ENCODE data around the gene ELOVL5.

DNA sequence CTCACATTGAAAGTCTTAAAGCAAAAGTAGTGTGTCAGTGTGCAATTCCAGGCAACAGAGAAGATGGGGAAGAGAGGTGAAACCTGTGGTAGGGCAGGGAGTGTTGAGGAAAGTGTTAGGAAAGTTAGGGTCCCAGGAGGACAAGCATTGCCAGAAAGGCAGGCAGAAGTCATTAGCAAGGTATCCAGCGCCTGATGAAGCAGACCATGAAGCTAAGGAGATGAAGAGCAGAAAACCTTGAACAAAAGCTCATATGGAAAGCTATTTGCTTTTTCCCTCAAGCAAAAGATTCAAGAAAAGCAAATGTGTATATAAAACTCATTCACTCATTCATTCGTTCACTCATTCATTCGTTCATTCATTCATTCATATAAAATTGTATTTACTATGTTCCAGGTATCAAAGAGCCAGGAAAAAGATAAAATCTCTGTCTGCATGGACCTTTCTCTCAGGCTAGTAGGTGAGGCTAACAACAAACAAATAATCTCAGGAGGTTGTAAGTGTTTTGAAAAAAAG is 96.5 kb downstream of the ELOVL5 start:
- TF ChIP-seq RFX5 (IDR thresholded peaks at IDR 0.05; ENCODE audit: low read length) (no peak), POLR2AphosphoS5 (IDR thresholded peaks at IDR 0.05; ENCODE audit: low read depth, low read length) (no peak), EP300 (IDR thresholded peaks at IDR 0.05; ENCODE audit: borderline replicate concordance in 1 of 2, low read depth in 1 of 2, low read length in 1 of 2) (no peak), TEAD4 (IDR thresholded peaks at IDR 0.05; ENCODE audit: borderline replicate concordance, insufficient read depth) (no peak), RAD21 (IDR thresholded peaks at IDR 0.05; ENCODE audit: low read length) (no peak), TCF12 (IDR thresholded peaks at IDR 0.05) (no peak), TAF1 (IDR thresholded peaks at IDR 0.05; ENCODE audit: borderline replicate concordance, low read depth, low read length) (no peak)
- TF ChIP-seq, protein P1, sequence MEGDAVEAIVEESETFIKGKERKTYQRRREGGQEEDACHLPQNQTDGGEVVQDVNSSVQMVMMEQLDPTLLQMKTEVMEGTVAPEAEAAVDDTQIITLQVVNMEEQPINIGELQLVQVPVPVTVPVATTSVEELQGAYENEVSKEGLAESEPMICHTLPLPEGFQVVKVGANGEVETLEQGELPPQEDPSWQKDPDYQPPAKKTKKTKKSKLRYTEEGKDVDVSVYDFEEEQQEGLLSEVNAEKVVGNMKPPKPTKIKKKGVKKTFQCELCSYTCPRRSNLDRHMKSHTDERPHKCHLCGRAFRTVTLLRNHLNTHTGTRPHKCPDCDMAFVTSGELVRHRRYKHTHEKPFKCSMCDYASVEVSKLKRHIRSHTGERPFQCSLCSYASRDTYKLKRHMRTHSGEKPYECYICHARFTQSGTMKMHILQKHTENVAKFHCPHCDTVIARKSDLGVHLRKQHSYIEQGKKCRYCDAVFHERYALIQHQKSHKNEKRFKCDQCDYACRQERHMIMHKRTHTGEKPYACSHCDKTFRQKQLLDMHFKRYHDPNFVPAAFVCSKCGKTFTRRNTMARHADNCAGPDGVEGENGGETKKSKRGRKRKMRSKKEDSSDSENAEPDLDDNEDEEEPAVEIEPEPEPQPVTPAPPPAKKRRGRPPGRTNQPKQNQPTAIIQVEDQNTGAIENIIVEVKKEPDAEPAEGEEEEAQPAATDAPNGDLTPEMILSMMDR (IDR thresholded peaks at IDR 0.05) = no peak
- TF ChIP-seq, protein P2, sequence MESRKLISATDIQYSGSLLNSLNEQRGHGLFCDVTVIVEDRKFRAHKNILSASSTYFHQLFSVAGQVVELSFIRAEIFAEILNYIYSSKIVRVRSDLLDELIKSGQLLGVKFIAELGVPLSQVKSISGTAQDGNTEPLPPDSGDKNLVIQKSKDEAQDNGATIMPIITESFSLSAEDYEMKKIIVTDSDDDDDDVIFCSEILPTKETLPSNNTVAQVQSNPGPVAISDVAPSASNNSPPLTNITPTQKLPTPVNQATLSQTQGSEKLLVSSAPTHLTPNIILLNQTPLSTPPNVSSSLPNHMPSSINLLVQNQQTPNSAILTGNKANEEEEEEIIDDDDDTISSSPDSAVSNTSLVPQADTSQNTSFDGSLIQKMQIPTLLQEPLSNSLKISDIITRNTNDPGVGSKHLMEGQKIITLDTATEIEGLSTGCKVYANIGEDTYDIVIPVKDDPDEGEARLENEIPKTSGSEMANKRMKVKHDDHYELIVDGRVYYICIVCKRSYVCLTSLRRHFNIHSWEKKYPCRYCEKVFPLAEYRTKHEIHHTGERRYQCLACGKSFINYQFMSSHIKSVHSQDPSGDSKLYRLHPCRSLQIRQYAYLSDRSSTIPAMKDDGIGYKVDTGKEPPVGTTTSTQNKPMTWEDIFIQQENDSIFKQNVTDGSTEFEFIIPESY (IDR thresholded peaks at IDR 0.05; ENCODE audit: borderline replicate concordance, low read depth) = no peak
- TF ChIP-seq, protein P3, sequence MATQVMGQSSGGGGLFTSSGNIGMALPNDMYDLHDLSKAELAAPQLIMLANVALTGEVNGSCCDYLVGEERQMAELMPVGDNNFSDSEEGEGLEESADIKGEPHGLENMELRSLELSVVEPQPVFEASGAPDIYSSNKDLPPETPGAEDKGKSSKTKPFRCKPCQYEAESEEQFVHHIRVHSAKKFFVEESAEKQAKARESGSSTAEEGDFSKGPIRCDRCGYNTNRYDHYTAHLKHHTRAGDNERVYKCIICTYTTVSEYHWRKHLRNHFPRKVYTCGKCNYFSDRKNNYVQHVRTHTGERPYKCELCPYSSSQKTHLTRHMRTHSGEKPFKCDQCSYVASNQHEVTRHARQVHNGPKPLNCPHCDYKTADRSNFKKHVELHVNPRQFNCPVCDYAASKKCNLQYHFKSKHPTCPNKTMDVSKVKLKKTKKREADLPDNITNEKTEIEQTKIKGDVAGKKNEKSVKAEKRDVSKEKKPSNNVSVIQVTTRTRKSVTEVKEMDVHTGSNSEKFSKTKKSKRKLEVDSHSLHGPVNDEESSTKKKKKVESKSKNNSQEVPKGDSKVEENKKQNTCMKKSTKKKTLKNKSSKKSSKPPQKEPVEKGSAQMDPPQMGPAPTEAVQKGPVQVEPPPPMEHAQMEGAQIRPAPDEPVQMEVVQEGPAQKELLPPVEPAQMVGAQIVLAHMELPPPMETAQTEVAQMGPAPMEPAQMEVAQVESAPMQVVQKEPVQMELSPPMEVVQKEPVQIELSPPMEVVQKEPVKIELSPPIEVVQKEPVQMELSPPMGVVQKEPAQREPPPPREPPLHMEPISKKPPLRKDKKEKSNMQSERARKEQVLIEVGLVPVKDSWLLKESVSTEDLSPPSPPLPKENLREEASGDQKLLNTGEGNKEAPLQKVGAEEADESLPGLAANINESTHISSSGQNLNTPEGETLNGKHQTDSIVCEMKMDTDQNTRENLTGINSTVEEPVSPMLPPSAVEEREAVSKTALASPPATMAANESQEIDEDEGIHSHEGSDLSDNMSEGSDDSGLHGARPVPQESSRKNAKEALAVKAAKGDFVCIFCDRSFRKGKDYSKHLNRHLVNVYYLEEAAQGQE (IDR thresholded peaks at IDR 0.05; ENCODE audit: low read depth, low read length) = no peak
- TF ChIP-seq, protein P4, sequence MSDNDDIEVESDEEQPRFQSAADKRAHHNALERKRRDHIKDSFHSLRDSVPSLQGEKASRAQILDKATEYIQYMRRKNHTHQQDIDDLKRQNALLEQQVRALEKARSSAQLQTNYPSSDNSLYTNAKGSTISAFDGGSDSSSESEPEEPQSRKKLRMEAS (IDR thresholded peaks at IDR 0.05; ENCODE audit: low read depth) = no peak

All from SK-N-SH (cell line).